LoVo (cell line): ENCODE results near the gene MPP3.
A peak's percentile ranks its signal among the peaks of the same experiment; 100 is the strongest.
"Not testable (repeated sequence)": the region's sequence is repeated elsewhere in the genome, so short reads cannot be mapped to it uniquely, and the experiment has no call there.

ENCODE experiments used
- DNase-seq: peaks from one replicate; pipeline ENCODE4 v3.0.0-alpha.2; 2016; ENCODE audit warnings: low spot score

MPP3 gene

DNA sequence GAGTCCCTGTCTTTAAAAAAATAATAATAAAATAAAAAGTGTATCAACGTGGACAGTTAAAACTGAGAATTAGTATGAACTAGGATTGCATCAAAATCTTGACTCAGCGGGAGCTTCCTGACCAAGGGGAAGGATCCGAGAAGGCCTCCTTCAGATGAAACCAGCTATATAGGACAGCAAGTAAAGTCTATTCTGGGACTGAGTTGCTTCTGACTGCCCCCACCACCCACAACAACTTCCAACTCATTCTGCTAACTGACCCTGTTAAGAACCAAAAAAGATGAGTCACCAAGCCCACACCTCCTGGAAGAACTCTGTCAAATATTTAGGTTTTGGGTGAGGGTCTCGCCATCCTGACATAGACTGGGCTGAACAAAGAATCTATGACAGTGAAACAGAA is 24.9 kb downstream of the MPP3 start:
- DNase-seq = no peak

DNA sequence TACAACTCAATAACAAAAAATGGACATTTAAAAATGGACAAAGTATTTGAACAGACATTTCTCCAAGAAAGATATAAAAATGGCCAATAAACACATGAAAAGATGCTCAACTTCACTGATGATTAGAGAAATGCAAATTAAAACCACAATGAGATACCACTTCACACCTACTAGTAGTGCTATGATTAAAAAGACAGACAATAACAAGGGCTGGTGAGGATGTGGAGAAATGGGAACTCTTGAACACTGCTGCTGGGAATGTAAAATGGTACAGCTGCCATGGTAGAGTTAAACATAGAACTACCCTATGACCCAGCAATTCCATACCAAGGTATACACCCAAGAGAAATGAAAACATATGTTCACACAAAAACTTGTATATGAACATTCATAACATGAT is 27.8 kb downstream of the MPP3 start:
- DNase-seq = no peak

DNA sequence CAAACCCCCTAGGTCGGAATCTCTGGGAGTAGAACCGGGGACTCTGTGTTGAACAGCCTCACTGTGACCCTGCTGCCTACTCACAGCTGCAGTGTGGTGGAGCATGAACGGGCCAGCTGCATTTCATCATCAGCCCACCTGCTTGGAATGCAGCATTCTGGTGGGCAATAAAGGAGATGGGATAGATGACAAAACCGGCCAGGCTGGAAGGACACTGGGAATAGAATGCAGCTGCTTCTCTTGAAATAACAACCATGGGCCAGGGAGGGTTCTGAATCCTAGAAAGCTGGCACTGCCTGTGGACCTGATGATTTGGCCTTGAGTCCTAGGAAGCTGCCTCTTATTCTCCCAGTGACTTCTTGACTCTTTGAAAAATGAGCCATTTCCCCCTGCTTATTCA is 29.2 kb downstream of the MPP3 start:
- no peak for DNase-seq

DNA sequence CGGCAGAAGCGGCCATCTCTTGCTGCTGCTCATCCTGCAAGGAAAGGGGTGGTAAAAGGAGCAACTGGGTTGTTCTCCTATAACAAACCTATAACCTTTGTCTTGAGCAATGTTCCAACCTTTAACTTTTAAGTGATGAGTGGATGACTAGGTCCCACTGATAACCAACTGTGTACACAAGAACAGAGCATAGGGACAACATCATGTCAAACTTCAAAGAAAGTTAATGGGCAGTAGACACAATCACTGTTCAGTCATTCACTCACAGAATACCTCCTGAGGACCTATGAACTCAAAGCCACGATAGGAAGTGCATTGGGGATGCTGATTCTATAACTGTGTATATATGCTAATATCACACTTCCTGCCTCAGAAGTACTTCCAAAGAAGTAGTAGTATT is 31.1 kb downstream of the MPP3 start:
- DNase-seq = no peak

DNA sequence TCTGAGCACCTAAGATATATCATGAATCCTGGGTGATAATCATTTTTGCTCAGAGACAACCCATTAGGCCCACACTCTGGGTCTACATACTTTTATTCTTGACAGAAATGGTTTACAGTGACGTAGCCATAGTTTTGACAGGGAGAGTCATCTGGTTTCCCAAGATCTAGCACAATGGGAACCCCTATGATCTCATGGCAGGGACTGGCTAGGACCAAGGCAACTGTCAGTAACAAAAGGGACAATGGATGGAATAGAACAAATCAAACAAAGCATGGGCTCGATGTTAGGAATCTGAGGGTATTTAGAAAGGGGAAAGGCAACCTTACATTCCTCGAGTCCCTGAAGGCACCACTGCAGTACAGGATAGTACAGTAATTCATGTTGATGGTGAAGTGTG is 32.2 kb downstream of the MPP3 start:
- no peak for DNase-seq

DNA sequence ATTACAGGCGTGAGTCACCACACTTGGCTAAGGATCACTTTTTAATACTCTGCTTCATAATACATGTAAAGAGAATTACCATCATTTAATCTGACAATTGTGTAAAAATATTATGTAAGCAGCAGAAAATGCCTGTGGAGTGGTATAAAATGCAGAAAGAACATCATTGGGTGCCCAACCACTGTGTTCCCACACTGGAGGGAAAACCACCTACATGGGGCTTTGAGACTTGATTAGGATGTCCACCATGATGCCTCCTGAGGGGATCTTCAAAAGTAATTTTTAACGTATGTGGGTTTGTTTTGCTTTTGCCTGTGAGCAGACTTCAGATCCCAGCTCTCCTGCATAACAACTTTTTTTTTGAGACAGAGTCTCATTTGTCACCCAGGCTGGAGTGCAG is 33.9 kb downstream of the MPP3 start:
- no peak for DNase-seq

DNA sequence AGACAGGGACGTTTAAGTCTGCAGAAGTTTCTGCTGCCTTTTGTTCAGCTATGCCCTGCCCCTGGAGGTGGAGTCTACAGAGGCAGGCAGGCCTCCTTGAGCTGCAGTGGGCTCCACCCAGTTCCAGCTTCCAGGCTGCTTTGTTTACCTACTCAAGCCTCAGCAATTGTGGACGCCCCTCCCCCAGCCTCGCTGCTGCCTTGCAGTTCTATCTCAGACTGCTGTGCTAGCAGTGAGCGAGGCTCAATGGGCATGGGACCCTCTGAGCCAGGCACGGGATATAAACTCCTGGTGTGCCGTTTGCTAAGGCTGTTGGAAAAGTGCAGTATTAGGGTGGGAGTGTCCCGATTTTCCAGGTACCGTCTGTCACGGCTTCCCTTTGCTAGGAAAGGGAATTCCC is 34.9 kb downstream of the MPP3 start:
- not testable (repeated sequence) for DNase-seq

DNA sequence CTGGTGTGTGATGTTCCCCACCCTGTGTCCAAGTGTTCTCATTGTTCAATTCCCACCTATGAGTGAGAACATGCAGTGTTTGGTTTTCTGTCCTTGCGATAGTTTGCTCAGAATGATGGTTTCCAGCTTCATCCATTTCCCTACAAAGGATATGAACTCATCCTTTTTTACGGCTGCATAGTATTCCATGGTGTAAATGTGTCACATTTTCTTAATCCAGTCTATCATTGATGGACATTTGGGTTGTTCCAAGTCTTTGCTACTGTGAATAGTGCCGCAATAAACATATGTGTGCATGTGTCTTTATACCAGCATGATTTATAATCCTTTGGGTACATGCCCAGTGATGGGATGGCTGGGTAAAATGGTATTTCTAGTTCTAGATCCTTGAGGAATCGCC is 40.3 kb downstream of the MPP3 start:
- DNase-seq = not testable (repeated sequence)

DNA sequence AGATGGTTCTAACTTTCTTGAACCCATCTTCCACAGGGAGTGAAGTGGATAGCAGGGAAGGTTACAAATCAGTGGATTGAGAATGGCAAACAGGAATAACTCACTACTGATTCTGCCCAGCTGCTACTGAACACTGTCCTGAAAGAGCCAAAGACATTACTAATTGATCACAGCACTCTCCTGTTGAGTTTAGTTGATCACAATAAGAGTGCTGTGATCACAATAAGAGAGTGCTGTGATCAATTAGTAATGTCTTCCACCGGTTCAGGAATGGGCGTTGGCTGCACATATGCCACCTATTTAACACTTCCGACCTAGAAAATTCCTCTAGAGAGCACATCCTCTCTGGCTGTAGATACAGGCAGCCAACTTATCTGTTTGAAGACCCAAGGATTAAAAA is 41.4 kb downstream of the MPP3 start:
- DNase-seq = peak; percentile 52

DNA sequence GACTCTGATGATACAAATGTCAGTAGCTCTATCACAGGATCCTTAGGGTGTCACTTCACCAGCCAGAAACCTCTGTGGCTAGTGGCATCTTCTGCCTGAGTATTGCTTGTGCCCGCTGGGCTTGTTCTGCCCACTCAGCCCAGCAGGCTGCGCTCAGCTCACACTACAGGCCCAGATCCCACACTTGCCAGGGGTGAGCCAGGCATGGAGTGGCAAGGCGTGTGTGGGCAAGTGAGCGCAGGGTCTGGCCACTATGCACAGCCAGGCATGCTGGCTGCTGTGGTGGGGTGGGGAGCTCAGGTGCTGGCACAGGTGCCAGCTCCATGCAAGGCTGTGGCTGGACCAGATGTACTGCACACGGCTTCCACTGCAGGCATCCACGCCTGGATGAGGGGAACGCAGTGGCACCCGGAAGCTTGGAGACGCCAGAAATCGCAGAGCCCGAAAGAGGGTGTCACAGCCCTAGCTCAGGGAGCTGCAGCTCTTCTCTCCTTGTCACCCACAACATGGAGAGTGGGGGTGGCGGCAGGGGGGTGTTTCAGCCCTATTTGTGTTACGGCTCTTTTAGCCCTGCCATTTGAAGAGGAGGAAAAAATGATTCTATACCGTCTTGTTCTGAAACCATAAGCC is 42.5 kb downstream of the MPP3 start:
- no peak for DNase-seq

- DNase-seq = no peak
Measured at GRCh38 chr17:43789482-43789881, 43.5 kb downstream of the MPP3 start.

GRCh38 chr17:43788540-43788939 is 44.4 kb downstream of the MPP3 start:
- no peak for DNase-seq

DNA sequence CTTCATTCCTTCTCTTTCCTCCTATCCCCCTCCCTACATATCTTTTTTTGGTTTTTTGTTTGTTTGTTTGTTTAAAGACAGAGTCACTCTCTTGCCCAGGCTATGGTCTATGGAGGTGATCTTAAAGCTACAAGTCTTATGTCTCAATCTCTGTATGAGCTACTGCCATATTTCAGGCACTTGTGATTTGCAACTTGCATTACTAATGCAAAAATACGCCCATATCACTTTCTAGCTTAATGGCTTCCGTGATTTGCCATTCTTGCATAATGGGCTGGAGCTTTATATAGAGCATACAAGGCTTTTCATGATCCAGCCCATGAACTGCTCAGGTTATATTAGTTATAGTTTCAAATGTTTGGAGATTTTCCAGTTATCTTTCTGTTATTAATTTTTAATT is 45.2 kb downstream of the MPP3 start:
- DNase-seq = no peak

DNA sequence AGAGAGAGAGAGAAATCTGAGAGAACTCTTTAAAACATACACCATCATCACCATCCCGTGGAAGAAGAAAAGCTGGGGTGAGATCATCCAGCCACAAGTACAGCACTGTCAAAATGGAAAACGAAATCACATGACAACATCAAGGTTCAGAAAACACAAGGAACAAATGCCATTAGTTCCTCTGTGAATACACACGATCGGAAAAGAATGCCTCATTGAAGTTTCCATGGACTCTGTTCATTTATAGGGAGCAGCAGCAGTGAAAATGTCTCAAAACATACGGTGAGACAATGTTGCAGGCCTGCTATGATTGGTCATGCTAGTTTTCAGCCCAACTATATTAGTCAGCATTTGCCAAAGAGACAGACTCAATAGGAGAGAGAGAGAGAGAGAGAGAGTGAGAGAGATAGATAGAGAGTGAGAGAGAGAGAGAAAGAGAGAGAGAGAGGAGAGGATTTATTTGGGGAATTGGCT is 48.3 kb downstream of the MPP3 start:
- DNase-seq = no peak

GRCh38 chr17:43784068-43784467 is 48.9 kb downstream of the MPP3 start:
- DNase-seq = no peak

GRCh38 chr17:43782913-43783680 is 49.8 kb downstream of the MPP3 start:
- no peak for DNase-seq

GRCh38 chr17:43780135-43780534 is 52.8 kb downstream of the MPP3 start, which contains the start of gene CFAP97D1:
Gene CFAP97D1, plus strand, starts transcription at chr17:43780435. Its CDS starts 28 bp downstream, at chr17:43780463.
- no peak for DNase-seq

DNA sequence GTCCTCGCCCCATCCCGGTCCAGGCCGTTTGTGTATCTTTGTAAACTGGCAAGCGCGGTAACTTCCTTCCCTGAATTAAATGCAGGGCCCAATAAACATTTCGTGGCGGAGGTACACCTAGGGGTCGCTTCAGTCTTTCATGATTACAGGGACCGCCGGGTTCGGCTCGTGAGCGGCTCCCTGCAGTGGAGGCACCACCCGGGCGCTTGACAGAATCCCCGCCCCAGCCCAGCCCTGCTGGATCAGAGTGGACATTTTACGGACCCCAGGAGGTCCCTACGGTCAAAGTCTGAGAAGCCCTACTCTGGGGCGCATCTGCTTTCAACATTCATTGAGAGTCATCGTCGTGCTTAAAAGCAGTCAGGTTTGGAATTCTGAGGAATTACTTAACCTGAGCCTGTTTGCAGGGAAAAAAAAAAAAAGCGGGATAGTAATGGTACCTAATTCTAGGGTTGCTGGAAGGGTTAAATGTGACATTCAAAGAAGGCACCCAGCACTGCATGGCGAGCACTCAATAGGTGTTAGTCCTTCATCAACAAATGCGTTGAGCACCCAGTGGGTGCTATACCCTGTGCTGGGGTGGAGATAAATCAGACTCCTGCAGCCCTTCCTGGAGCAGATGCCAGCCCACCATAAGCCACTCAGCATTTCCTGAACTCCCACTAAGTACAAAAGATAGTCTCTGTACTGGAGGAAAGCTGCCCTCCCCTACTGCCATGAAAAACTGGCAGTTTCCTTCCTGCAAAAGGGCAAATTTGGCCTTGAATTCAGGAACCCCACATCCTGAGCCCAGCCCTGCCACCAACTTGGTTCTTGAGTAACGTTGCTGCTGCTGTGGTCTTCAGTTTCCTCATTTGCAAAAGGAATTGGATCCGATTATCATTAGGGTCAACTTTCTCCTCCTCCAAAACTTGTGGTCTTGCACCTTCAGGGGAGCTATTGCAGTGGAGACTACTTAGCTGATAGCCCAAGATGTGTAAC is 53.5 kb downstream of the MPP3 start:
- DNase-seq = no peak

DNA sequence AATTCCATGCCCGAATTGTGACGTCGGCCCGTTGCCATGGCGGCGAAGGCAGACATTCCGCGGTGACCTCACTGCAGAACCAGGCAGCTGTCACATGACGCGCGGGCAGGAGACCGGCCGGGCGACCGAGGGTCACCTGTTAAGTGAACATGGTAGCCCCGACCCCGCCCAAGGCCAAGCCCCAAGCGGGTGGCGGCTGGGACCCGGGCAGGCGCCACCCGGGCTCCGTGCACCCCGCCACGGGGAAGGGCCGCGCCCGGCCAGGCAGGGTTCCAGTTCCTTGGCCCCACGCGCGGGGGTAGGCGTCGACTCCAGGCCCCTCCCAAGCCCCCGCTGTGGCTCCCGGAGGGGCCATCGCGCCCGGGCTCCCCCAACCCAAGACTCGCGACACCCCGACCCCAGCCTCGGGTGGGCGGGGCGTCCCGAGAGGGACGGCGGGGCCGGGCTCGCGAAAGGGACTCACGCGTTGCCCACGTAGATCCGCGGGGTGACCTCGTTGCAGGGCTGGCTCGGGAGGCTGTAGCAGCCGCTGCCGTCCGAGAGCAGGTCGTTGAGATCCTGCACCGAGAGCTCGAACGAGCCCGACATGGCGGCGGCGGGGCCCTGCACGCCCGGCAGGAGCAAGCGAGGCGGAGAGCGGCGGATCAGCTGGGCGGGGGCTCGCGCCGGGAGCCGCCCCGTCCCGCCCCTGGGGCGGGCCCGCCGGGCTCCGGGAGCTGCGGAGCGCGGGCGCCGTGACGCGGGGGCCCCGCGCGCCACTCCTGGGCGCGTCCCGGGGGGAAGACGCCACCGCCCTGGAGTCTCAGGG is 54.4 kb downstream of the MPP3 start, which contains the start of gene DUSP3:
Gene DUSP3 (minus strand): TSS at position 641 of the 808 bp plus-strand sequence. CDS start 53 bp downstream, at position 588.
- peak; percentile 92 for DNase-seq

DNA sequence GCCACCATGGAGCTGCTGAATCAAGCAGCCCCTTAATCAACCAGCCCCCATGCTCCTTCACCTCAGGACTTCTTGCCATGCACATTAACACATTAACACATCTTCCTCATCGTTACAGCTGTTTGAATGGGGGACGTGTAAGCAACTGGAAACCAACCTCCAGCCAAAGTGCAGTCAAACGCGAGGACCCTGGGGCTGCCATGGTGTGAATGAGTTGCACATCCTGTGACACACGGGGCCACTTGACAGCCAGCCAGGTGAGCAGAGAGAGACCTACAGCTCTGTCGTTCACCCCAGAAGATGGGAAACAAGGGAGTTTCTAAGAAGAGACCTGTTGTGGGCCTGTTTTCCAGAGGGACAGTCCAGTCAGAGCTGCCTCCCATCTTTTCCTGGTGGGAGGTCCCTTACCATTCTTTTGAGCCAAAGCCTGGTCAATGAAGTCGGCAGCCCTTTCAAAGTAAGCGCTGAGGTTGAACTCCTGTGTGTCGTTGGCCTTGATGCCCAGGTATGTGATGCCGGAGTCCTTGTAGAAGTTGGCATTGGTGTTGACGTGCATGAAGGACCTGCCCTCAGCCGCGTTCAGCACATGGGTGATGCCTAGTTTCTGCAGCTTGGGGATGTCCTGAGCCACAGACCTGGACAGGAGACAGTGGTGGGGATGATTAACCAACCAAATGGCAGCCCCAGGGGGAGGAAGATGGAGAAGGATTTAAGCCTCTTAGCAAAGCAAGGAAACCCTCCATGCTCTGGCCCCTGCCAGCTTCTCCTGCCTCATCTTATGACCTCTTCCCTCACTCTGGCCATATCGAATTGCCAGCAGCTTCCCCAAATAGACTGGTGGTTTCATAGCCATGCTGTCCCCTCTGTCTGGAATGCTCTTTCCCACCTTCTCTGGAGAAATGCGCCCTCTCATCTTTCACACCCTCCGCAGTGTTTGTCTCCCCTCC is 58.4 kb downstream of the MPP3 start:
- DNase-seq = no peak
